ENCODE data around the gene CNTN4.

CNTN4 gene

DNA sequence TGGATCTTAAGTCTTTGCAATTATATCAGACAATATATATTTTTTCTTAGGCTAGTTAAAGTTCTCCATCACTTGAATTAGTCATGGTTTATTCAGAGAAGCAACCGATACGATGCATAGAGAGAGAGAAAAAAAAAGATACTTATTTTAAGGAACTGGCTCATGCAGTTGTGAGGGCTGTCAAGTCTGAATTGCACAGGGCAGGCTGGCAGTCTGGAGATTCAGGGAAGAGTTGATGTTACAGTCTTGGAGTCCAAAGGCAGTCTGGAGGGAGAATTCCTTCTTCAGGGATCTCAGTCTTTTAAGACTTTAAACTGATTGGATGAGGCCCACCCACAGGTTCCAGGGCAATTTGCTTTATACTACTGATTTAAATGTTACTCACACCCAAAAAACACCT is 598.9 kb downstream of the CNTN4 start:
- Histone ChIP-seq H3K9me3 (ENCODE audit: insufficient read depth, low read length) (no peaks in the 10 kb centered on the region), H3K4me3 (ENCODE audit: low read length) (no peak overlapping the region), H3K4me1 (ENCODE audit: low read length) (no peaks in the 10 kb centered on the region), H3K79me2 (ENCODE audit: low read length) (no peaks in the 10 kb centered on the region), H3K27ac (ENCODE audit: low read length) (no peak overlapping the region), H2AFZ (ENCODE audit: low read depth, low read length) (no peak overlapping the region), H3K4me2 (ENCODE audit: low read length) (no peak overlapping the region), H3K36me3 (replicated peaks; ENCODE audit: low read depth, low read length) (no peaks in the 10 kb centered on the region), H3K9ac (ENCODE audit: low read length) (no peak overlapping the region), H4K20me1 (ENCODE audit: insufficient read depth, low read length) (no peaks in the 10 kb centered on the region), H3K27me3 (ENCODE audit: low read depth, low read length) (no peaks in the 10 kb centered on the region)
- no peak for TF ChIP-seq EZH2phosphoT487 (IDR thresholded peaks at IDR 0.05; ENCODE audit: low read depth)
- TF ChIP-seq, protein P1, sequence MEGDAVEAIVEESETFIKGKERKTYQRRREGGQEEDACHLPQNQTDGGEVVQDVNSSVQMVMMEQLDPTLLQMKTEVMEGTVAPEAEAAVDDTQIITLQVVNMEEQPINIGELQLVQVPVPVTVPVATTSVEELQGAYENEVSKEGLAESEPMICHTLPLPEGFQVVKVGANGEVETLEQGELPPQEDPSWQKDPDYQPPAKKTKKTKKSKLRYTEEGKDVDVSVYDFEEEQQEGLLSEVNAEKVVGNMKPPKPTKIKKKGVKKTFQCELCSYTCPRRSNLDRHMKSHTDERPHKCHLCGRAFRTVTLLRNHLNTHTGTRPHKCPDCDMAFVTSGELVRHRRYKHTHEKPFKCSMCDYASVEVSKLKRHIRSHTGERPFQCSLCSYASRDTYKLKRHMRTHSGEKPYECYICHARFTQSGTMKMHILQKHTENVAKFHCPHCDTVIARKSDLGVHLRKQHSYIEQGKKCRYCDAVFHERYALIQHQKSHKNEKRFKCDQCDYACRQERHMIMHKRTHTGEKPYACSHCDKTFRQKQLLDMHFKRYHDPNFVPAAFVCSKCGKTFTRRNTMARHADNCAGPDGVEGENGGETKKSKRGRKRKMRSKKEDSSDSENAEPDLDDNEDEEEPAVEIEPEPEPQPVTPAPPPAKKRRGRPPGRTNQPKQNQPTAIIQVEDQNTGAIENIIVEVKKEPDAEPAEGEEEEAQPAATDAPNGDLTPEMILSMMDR (IDR thresholded peaks at IDR 0.05; ENCODE audit: low read depth, low read length): no peak

DNA sequence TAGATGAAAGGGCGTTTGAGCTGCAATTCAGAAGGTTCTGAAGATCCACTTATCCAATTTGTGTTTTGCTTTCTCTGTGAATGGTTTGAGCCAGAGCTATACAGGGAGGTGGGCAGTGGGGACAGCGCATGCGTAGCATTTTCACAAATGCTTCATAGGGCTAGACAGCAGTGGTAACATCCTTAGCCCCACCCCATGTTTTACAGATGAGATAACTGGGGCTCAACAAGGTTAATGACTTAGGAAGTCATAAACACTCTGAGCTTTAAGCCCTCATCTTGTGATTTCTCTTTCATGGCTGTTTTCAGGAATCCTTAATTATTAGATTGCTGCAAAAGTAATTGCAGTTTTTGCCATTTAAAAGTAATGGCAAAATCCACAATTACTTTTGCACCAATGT is 602.8 kb downstream of the CNTN4 start:
- Histone ChIP-seq H2AFZ (ENCODE audit: low read depth, low read length) (no peak overlapping the region), H3K9ac (ENCODE audit: low read length) (no peak overlapping the region), H3K79me2 (ENCODE audit: low read length) (no peaks in the 10 kb centered on the region), H4K20me1 (ENCODE audit: insufficient read depth, low read length) (no peaks in the 10 kb centered on the region), H3K27ac (ENCODE audit: low read length) (no peak overlapping the region), H3K9me3 (ENCODE audit: insufficient read depth, low read length) (no peaks in the 10 kb centered on the region), H3K27me3 (ENCODE audit: low read depth, low read length) (no peaks in the 10 kb centered on the region), H3K36me3 (replicated peaks; ENCODE audit: low read depth, low read length) (no peaks in the 10 kb centered on the region), H3K4me1 (ENCODE audit: low read length) (no peaks in the 10 kb centered on the region), H3K4me2 (ENCODE audit: low read length) (no peak overlapping the region), H3K4me3 (ENCODE audit: low read length) (no peak overlapping the region)
- TF ChIP-seq, protein P1 (IDR thresholded peaks at IDR 0.05; ENCODE audit: low read depth, low read length): no peak
- TF ChIP-seq EZH2phosphoT487 (IDR thresholded peaks at IDR 0.05; ENCODE audit: low read depth): no peak

DNA sequence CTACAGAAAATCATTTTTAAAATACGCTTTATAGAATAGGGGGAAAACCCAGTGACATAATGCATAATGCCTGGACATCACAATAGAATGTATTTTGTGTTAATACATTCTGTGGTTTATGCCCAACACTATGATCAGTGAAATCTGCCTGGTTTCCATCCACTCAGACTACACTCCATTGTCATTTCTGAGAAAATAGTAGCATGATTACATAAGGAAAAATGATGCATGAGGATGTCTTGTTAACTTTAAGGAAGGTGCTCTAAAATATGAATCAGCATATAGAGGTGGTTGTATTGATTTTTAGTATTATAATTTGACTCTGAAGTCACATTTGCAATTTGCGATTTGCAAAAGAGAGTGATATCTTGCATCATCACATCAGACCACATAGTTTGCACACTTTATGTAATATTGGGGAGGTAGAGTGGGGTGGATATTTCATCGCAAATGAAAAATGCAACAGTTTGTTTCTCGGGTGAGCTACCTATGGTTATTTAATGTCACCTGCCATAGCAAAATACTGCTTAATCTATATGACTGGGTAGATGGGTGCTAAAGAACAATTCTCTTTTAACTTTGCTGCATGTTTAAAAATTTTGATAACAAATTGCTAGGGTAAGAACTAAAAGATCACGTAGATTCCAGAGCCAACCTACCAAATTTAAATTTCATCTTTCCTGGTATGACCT is 607.6 kb downstream of the CNTN4 start:
- H2AFZ ChIP-seq (ENCODE audit: low read depth, low read length): no peak overlapping the region
- H3K9me3 ChIP-seq (ENCODE audit: insufficient read depth, low read length): no peaks in the 10 kb centered on the region
- no peaks in the 10 kb centered on the region for H4K20me1 ChIP-seq (ENCODE audit: insufficient read depth, low read length)
- H3K79me2 ChIP-seq (ENCODE audit: low read length): no peaks in the 10 kb centered on the region
- no peak overlapping the region for H3K4me3 ChIP-seq (ENCODE audit: low read length)
- no peaks in the 10 kb centered on the region for H3K36me3 ChIP-seq (replicated peaks; ENCODE audit: low read depth, low read length)
- H3K4me2 ChIP-seq (ENCODE audit: low read length): no peak overlapping the region
- no peak overlapping the region for H3K27ac ChIP-seq (ENCODE audit: low read length)
- peaks cover 2% of the 10 kb centered on the region for H3K4me1 ChIP-seq (ENCODE audit: low read length)
- no peak overlapping the region for H3K9ac ChIP-seq (ENCODE audit: low read length)
- TF ChIP-seq EZH2phosphoT487 (IDR thresholded peaks at IDR 0.05; ENCODE audit: low read depth): no peak
- TF ChIP-seq, protein P1 (IDR thresholded peaks at IDR 0.05; ENCODE audit: low read depth, low read length): no peak
- H3K27me3 ChIP-seq (ENCODE audit: low read depth, low read length): no peaks in the 10 kb centered on the region

GRCh38 chr3:2706836-2707210 is 608.2 kb downstream of the CNTN4 start:
- Histone ChIP-seq H4K20me1 (ENCODE audit: insufficient read depth, low read length) (no peaks in the 10 kb centered on the region), H3K9ac (ENCODE audit: low read length) (no peak overlapping the region), H2AFZ (ENCODE audit: low read depth, low read length) (no peak overlapping the region), H3K79me2 (ENCODE audit: low read length) (no peaks in the 10 kb centered on the region), H3K4me2 (ENCODE audit: low read length) (no peak overlapping the region), H3K36me3 (replicated peaks; ENCODE audit: low read depth, low read length) (no peaks in the 10 kb centered on the region), H3K4me1 (ENCODE audit: low read length) (peaks cover 6% of the 10 kb centered on the region), H3K4me3 (ENCODE audit: low read length) (no peak overlapping the region), H3K27me3 (ENCODE audit: low read depth, low read length) (no peaks in the 10 kb centered on the region), H3K9me3 (ENCODE audit: insufficient read depth, low read length) (no peaks in the 10 kb centered on the region), H3K27ac (ENCODE audit: low read length) (no peak overlapping the region)
- TF ChIP-seq, protein P1 (IDR thresholded peaks at IDR 0.05; ENCODE audit: low read depth, low read length): no peak
- TF ChIP-seq EZH2phosphoT487 (IDR thresholded peaks at IDR 0.05; ENCODE audit: low read depth): no peak

Measured in OCI-LY3 (cell line).